Uterus (tissue), 2 donors: ENCODE results near the gene PHF2.

Experiments
- CTCF ChIP-seq, 4 experiments: fragments of 200-600 bp in 2 of 4; fragments of 450-650 bp in 2 of 4; sonication (generic) in 2 of 4; IDR thresholded peaks; one replicate each; pipeline ENCODE4 v1.5.1; 2016 to 2019; ENCODE audit warnings: antibody characterized with exemption in 4 of 4, mild to moderate bottlenecking in 2 of 4, moderate library complexity in 1 of 4
- POLR2A ChIP-seq, 2 donors: fragments of 450-650 bp; IDR thresholded peaks; one replicate each; pipeline ENCODE4 v1.6.1; 2016; ENCODE audit warnings: antibody characterized with exemption in 2 of 2, mild to moderate bottlenecking in 1 of 2, moderate library complexity in 1 of 2

- TF ChIP-seq POLR2A (IDR thresholded peaks at IDR 0.05) (no peak), CTCF (IDR thresholded peaks at IDR 0.05) (no peak)
Observed at GRCh38 chr9:93589688-93590087, 13.3 kb downstream of the PHF2 start.
